Prostate gland (tissue), 2 donors: ENCODE data around the gene PFDN5. TPM values are rescaled to one million over a fixed set of nuclear protein-coding genes. Genes with fewer than 3 reads are reported as not detected.
A peak's percentile ranks its signal among the peaks of the same experiment; 100 is the strongest.
"Not testable (repeated sequence)": the region's sequence is repeated elsewhere in the genome, so short reads cannot be mapped to it uniquely, and the experiment has no call there.

Experiments
- DNase-seq: peaks from one replicate; pipeline ENCODE4 v3.0.0-alpha.2; 2019; ENCODE audit warnings: low spot score
- H3K27ac ChIP-seq, 2 donors: fragments of 200-600 bp; sonication (generic); 2 replicates each; pipeline ENCODE4 v1.5.1; 2017 to 2019
- H3K27me3 ChIP-seq: fragments of 200-600 bp; sonication (generic); replicated peaks from 2 replicates; pipeline ENCODE4 v1.5.1; 2019; ENCODE audit not compliant: insufficient read depth
- H3K36me3 ChIP-seq, 2 donors: fragments of 200-600 bp; sonication (generic); 1 replicate in 1 of 2; 2 replicates in 1 of 2; pipeline versions ENCODE4 v1.5.1 to v1.8.1; 2017 to 2019
- H3K4me1 ChIP-seq: fragments of 200-600 bp; sonication (generic); replicated peaks from 2 replicates; pipeline ENCODE4 v1.5.1; 2019
- H3K4me3 ChIP-seq, 2 donors: fragments of 200-600 bp; sonication (generic); 2 replicates each; pipeline ENCODE4 v1.5.1; 2017 to 2019
- H3K9me3 ChIP-seq: fragments of 200-600 bp; sonication (generic); 2 replicates; pipeline ENCODE4 v1.5.1; 2017
- POLR2A ChIP-seq: fragments of 450-650 bp; IDR thresholded peaks from one replicate; pipeline ENCODE4 v1.6.1; 2016; ENCODE audit warnings: antibody characterized with exemption, mild to moderate bottlenecking
- POLR2AphosphoS5 ChIP-seq: sonication (generic); formaldehyde crosslinking; IDR thresholded peaks from one replicate; pipeline ENCODE4 v1.6.1; 2017; ENCODE audit warnings: antibody characterized with exemption
- WGBS: methylation state at CpG from one replicate; pipeline ENCODE4 v1.1.5; 2018; 5-methylcytosine and 5-hydroxymethylcytosine counted together
- intact Hi-C: fragments of 100-400 bp; cut with DNase I; formaldehyde crosslinking; loops from one replicate; pipeline ENCODE4 v1.14.2; 2022
- total RNA-seq, 2 donors: library from RNA; depleted of rRNA; stranded (reverse); fragments of >200 nt; gene quantifications; one replicate each; pipeline ENCODE4 v1.1.0, GENCODE V29; 2016
- TF ChIP-seq, protein P1 (sequence below), 4 experiments: fragments of 200-600 bp in 2 of 4; fragments of 450-650 bp in 2 of 4; sonication (generic) in 2 of 4; IDR thresholded peaks; 1 replicate in 3 of 4; 2 replicates in 1 of 4; pipeline ENCODE4 v1.5.1; 2016 to 2019; ENCODE audit warnings: antibody characterized with exemption in 4 of 4, mild to moderate bottlenecking in 2 of 4, moderate library complexity in 2 of 4

The PFDN5 gene
- total RNA-seq, 2 donors from 2014 or later, result 552 to 673 TPM

DNA sequence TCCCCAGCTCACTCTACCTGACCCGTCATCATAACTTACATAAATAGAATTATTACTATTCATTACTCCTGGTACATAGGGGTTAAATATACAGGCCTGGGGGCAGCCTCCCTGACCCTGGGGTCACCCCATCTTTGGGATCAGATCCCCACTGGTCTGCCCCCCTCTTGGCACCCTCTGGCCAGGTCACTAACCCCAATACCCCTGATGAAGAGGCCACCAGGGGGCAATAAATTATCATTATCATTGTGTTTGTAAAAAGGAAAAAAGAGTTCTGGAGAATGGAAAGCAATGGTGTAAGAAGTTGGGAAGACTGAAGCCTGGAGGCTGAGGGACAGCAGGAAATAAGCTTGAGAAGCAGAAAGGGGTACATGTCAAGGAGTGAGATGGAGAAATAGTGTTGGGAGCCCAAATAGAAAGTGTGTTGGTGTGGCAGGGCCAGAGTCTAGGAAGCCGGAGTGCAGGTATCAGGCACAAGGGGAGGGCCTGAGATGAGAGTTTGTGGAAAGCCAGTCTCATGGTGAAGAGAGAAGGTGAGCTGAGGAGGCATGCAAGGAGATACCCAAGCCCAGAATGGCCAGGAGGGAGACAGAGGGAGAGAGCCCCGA, 32.2 kb downstream of the PFDN5 start:
- H3K4me3 ChIP-seq, result no peak overlapping the region
- 82% methylated on average over 3 of the region's 3 CpGs for WGBS
- intact Hi-C loops, result loop anchor here (10.0 kb wide), 1 partner anchor 177 kb away; the partner anchor contains the start of genes NPFF and TARBP2

DNA sequence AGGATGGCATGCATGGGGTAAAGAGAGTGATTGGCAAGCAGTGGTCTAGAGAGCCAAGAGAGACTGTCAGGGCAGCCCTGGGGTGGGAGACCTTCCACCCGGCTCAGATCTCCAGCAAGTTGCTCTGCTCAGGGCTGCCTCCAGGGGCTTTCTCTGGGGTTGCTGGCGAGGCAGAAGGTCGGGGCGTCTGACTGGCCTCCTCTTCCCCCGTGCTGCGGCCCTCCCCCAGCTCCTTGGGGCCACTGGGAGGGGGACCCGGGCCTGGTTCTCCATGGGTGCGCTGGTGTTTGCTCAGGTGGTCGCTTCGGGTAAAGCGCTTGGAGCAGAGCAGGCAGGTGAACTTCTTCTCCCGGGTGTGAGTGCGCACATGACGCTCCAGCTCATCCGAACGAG, 32.7 kb downstream of the PFDN5 start:
- Histone ChIP-seq H3K27ac (no peak overlapping the region), H3K9me3 (no peaks in the 10 kb centered on the region), H3K4me3 (no peak overlapping the region), H3K36me3 (no peaks in the 10 kb centered on the region), H3K4me1 (no peaks in the 10 kb centered on the region), H3K27me3 (no peaks in the 10 kb centered on the region)
- WGBS, result 44% methylated on average over 16 of the region's 16 CpGs
- no peak for DNase-seq
- intact Hi-C loops, result loop anchor here (10.0 kb wide), 1 partner anchor 177 kb away; the partner anchor contains the start of genes NPFF and TARBP2
- TF ChIP-seq POLR2A, result no peak
- TF ChIP-seq, protein P1, sequence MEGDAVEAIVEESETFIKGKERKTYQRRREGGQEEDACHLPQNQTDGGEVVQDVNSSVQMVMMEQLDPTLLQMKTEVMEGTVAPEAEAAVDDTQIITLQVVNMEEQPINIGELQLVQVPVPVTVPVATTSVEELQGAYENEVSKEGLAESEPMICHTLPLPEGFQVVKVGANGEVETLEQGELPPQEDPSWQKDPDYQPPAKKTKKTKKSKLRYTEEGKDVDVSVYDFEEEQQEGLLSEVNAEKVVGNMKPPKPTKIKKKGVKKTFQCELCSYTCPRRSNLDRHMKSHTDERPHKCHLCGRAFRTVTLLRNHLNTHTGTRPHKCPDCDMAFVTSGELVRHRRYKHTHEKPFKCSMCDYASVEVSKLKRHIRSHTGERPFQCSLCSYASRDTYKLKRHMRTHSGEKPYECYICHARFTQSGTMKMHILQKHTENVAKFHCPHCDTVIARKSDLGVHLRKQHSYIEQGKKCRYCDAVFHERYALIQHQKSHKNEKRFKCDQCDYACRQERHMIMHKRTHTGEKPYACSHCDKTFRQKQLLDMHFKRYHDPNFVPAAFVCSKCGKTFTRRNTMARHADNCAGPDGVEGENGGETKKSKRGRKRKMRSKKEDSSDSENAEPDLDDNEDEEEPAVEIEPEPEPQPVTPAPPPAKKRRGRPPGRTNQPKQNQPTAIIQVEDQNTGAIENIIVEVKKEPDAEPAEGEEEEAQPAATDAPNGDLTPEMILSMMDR (IDR thresholded peaks at IDR 0.05), result no peak
- no peak for TF ChIP-seq POLR2AphosphoS5

More for the DNA sequence above, 32.2 kb downstream of the PFDN5 start:
- no peak for DNase-seq
- TF ChIP-seq POLR2AphosphoS5, result no peak
- no peak for TF ChIP-seq POLR2A
- TF ChIP-seq, protein P1 (IDR thresholded peaks at IDR 0.05), result peak in 1 of 4 experiments; percentile 18
- Histone ChIP-seq H3K27me3 (no peaks in the 10 kb centered on the region), H3K4me1 (no peaks in the 10 kb centered on the region), H3K27ac (no peak overlapping the region), H3K36me3 (no peaks in the 10 kb centered on the region), H3K9me3 (no peaks in the 10 kb centered on the region)

DNA sequence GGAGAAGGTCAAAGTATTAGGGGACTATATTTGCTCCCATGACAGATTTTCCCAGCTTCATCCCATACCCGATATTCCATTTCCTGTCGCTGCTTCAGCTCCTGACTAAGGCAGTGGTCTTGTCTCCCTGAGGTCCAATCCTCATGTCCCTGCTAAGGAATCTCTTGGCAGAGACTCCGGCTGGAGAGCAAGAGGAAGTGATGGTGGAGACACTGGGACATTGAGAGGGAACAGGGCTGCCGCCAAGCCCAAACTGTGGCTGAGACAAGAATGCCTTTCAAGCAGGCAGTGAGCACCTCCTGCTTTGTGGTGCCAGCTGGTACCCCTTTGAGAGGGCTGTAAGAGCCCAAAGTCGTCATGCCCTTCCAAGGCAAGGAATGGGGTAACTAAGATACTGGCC, 35.3 kb downstream of the PFDN5 start:
- no peak for DNase-seq
- intact Hi-C loops, result no loop called here
- H3K36me3 ChIP-seq, result no peaks in the 10 kb centered on the region
- TF ChIP-seq, protein P1 (IDR thresholded peaks at IDR 0.05), result no peak
- no peak for TF ChIP-seq POLR2A
- no peak for TF ChIP-seq POLR2AphosphoS5
- H3K27me3 ChIP-seq, result peaks cover under 1% of the 10 kb centered on the region
- no peak overlapping the region for H3K27ac ChIP-seq
- H3K9me3 ChIP-seq, result no peaks in the 10 kb centered on the region
- no peaks in the 10 kb centered on the region for H3K4me1 ChIP-seq
- H3K4me3 ChIP-seq, result no peak overlapping the region
- 73% methylated on average over 5 of the region's 5 CpGs for WGBS

DNA sequence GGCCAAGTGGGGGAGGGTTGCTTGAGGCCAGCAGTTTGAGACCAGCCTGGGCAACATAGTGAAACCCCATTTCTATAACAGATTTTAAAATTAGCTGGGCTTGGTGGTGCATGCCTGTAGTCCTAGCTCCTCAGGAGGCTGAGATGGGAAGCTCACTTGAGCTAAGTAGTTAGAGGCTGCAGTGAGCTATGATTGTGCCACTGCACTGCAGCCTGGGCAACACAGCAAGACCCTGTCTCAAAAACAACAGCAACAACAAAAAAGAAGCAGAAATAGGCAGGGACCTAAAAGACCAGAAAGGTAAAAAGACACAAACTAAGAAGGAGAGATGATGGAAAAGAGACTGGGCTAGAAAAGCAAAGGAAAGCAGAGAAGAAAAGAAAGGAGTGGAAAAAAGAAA, 37.0 kb downstream of the PFDN5 start:
- intact Hi-C loops, H3K27ac ChIP-seq, H3K4me3 ChIP-seq, H3K4me1 ChIP-seq, H3K36me3 ChIP-seq, DNase-seq, H3K9me3 ChIP-seq, H3K27me3 ChIP-seq: not testable (repeated sequence)

DNA sequence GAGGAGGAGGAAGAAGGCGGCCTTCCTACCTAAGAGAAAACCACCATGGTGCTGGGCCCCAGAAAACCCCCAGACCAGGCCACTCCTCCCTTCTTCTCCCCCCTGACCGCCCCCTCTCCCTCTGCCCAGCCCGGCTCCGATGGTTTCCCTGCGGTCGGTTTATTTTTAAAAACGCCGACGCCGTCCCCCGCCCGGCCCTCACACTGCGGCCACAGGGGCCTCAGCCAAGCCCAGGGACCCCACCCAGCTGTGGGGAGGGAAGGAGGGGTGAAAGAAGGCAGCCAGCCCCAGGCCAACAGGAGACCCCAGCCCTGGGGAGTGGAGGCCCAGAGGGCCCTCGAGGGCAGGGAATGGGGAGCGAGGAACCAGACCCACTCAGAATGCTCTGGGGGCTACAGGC, 37.4 kb downstream of the PFDN5 start:
- H3K36me3 ChIP-seq, result no peaks in the 10 kb centered on the region
- no peak overlapping the region for H3K27ac ChIP-seq
- intact Hi-C loops, result no loop called here
- peaks cover 4% of the 10 kb centered on the region for H3K27me3 ChIP-seq
- H3K4me3 ChIP-seq, result no peak overlapping the region
- 51% methylated on average over 15 of the region's 15 CpGs for WGBS
- no peaks in the 10 kb centered on the region for H3K9me3 ChIP-seq
- TF ChIP-seq, protein P1 (IDR thresholded peaks at IDR 0.05), result no peak
- TF ChIP-seq POLR2AphosphoS5, result no peak
- TF ChIP-seq POLR2A, result no peak
- DNase-seq, result no peak
- no peaks in the 10 kb centered on the region for H3K4me1 ChIP-seq
